ENCODE results near the gene IRF6.

Gene IRF6

DNA sequence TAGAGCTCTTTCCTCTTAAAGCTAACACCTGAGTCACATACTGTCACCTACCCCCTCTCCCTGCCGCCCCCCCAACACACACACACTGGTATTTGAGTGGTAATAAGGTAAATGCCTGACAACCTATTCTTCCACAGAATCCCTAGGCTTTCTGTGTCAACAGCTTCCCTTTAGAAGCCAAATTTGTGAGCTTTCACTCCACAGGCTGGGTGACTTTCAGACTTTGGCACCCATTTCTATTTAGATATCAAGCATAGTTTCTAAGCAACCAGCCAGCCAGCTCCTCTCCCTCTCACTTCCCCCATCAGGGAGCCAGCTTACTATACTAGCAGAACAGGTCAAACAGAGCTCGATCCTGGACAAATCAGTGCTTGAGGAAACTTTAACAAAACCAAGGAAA, 18.4 kb downstream of the IRF6 start:
- DNase-seq, result no peak

GRCh38 chr1:209786146-209786545, 19.8 kb downstream of the IRF6 start:
- DNase-seq, result no peak

- no peak for DNase-seq
Observed at GRCh38 chr1:209785592-209785991, 20.4 kb downstream of the IRF6 start.

- DNase-seq, result peak; percentile 100
Observed at GRCh38 chr1:209784265-209785169, 21.4 kb downstream of the IRF6 start, which contains the start of gene C1orf74. Gene C1orf74 (minus strand): TSS chr1:209784559. CDS start chr1:209783634, 925 bp downstream.

- DNase-seq, result no peak
Observed at GRCh38 chr1:209783386-209783785, 22.6 kb downstream of the IRF6 start.

DNA sequence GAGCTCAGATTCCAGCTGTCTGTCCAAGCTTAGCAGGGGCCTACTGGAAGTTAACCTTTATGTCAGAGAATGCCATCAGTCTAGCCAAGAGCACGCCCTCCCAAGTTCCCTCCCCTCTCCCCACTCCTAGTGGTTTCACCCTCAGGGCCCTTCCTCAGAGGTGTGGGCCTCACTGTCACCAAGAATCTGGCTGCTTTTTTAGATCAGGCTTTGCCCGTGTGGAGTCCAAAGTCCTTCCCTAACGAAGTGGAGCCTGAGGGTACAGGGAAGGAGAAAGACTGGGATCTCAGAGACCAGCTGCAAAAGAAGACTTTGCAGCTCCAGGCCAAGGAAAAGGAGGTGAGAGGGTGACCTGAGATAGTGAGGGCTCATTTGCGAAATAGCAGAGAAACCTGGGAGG, 25.7 kb downstream of the IRF6 start:
- no peak for DNase-seq

DNA sequence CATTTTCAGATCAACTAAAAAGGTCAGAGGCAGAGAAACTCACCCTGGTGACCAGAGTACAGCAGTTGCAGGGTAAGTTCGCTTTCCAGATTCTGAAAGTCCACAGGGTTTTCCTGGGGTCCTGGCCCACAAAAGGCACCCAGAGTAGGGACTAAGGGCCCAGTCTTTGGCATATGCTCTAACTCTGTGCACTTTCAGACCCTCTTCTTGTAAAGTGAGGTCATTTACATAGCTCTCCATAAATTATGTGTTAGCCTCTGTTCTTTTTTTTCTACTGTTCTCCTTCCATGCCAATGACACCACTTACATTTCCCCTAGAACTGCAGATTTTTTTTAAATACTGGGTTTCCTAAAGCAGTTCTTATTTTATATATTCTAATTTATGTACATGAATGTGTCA, 27.8 kb downstream of the IRF6 start:
- DNase-seq, result no peak

GRCh38 chr1:209777587-209777986, 28.4 kb downstream of the IRF6 start:
- DNase-seq, result no peak

GRCh38 chr1:209775678-209776077, 30.3 kb downstream of the IRF6 start:
- DNase-seq, result no peak

GRCh38 chr1:209774592-209774991, 31.4 kb downstream of the IRF6 start:
- no peak for DNase-seq

DNA sequence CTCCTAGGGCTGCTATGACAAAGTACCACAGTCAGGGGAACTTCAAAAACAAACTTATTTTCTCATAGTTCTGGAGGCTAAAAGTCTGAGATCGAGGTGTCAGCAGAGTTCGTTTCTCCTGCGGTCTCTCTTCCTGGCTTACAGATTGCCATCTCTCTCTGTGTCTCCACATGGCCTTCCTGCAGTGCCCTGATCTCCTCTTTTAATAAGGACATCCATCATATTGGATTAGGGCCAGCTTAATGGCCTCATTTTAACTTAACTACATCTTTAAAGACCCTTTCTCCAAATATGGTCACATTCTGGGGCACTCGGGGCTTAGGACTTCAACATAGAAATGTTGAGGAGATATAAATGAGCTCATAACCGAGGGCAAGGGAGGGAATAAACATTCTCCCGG, 33.8 kb downstream of the IRF6 start:
- DNase-seq, result no peak

DNA sequence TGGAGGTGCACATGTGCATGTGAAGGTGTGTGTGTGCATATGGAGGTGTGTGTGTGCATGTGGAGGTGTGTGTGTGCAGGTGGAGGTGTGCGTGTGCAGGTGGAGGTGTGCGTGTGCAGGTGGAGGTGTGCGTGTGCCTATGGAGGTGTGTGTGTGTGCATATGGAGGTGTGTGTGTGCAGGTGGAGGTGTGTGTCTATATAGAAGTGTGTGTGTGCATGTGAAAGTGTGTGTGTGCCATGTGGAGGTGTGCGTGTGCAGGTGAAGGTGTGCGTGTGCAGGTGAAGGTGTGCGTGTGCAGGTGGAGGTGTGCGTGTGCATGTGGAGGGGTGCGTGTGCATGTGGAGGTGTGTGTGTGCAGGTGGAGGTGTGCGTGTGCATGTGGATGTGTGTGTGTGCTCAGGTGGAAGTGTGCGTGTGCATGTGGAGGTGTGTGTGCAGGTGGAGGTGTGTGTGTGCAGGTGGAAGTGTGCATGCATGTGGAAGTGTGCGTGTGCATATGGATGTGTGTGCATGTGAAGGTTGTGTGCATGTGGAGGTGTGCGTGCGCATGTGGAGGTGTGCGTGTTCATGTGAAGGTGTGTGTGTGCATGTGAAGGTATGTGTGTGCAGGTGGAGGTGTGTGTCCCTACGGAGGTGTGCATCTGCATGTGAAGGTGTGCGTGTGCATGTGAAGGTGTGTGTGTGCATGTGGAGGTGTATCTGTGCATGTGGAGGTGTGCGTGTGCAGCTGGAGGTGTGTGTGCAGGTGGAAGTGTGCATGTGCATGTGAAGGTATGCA, 35.1 kb downstream of the IRF6 start:
- DNase-seq, result no peak

DNA sequence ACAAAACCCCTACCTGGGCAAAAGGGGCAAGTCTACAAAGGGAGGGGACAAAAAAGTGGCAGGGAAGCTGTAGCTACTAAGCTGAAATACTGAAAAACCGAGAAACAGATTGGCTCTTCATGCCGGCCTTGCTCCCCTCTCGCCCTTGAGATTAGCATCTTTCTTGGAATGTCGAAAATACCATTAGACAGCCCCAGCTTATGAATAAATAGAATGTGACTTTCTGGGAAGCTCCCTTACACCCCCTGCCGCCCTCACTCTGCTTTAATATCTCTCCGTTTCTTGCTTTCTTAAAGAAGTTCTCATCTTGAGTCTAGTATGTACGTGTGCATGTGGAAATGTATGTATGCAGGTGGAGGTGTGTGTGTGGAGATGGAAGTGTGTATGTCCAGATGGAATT, 36.0 kb downstream of the IRF6 start:
- no peak for DNase-seq

GRCh38 chr1:209769171-209769904, 36.6 kb downstream of the IRF6 start:
- peak; percentile 72 for DNase-seq

- DNase-seq, result peak; percentile 75
Observed at GRCh38 chr1:209768354-209768774, 37.6 kb downstream of the IRF6 start.

DNA sequence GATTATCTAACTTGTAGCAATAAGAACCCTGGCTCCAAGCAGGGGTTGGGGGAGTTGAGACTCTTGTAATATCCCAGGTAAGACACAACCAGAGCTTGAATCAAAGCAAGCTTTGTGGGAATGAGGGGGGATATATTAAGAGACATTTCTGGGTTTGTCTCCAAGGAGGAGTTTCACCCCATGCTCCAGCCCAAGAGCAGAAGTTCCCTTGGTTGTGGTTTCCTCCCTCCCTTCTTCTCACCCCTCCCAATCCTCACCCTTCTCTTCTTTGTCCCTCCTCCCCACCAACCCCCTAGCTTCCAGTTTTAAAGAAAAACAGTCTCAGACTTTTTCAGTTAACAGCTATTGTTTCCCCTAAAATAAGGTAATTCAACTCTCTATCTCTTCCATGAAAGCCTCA, 38.2 kb downstream of the IRF6 start:
- DNase-seq, result no peak

- DNase-seq, result no peak
Observed at GRCh38 chr1:209767096-209767495, 38.8 kb downstream of the IRF6 start.

- no peak for DNase-seq
Observed at GRCh38 chr1:209766051-209766450, 39.9 kb downstream of the IRF6 start.

DNA sequence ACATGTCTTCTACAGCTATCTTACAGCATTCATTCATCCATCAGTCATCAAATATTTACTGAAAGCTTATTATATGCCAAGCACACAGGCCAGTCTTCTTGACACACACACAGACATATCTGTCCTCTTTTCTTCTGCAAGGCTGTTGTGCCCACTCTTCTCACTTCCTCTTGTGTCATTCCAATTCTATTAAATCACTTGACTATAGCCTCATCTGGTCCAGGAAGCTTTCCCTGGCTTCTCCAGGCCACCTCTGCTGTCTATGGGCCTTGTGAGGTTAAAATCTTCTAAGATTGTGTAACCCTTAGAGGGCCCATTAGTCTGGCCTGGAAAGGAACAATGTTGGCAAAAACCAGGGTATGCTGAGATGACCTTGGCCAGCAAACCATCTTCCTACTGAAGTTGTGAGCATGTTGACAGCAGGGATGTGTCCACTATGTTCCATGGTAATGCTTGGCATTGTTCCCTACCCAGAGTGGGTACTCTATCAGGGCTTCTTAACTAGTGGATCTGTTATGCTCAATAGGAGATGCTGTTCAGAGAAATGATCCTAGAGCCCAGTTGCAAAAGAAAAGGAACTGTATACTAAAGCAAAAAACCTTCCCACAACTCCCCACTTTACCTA, 44.8 kb downstream of the IRF6 start:
- DNase-seq, result no peak

GRCh38 chr1:209759829-209760359, 46.0 kb downstream of the IRF6 start:
- no peak for DNase-seq

DNA sequence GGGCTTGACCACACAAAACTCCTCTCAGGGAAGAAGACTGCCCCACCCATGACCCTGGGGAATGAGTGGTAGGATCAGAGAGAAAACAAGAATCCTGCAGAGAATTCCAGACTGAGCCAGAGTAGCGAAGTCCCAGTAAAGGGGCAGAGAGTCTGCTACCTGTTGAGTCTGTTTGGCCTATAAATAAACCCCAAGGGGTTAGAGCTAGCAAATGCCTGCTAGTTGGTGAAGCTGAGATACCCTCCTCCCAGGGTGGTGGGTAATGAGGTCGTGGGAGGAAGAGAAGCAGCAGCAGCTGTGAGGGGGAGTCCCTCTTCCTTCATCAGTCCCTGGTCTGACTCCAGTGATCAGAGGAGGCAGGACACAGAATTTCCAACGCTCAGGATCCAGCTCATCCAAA, 47.5 kb downstream of the IRF6 start:
- DNase-seq, result no peak

All from activated T-cell treated with anti-CD3 and anti-CD28 coated beads, Interleukin-2, amount 50 U/mL, for 1 hour (primary cell).